ENCODE measurements around the gene ARSB.

Gene ARSB

DNA sequence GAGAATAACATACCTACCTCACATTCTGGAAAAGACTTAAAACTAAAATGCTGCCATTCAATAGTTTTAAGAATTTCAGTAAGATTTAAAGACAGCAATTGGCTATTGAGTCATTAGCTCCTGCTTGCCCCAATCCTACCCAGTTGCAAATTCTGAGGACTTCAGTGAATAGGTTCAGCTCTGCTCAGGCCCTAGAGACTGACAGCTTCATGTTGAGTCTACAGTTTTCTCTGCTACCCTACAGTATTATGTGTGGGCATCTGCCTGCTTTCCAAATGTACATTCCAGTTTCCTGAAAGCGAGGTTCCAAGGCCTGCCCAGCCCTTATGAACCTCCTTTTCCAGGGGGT is 61.5 kb downstream of the ARSB start:
- no peak for DNase-seq
- TF ChIP-seq, protein P1, sequence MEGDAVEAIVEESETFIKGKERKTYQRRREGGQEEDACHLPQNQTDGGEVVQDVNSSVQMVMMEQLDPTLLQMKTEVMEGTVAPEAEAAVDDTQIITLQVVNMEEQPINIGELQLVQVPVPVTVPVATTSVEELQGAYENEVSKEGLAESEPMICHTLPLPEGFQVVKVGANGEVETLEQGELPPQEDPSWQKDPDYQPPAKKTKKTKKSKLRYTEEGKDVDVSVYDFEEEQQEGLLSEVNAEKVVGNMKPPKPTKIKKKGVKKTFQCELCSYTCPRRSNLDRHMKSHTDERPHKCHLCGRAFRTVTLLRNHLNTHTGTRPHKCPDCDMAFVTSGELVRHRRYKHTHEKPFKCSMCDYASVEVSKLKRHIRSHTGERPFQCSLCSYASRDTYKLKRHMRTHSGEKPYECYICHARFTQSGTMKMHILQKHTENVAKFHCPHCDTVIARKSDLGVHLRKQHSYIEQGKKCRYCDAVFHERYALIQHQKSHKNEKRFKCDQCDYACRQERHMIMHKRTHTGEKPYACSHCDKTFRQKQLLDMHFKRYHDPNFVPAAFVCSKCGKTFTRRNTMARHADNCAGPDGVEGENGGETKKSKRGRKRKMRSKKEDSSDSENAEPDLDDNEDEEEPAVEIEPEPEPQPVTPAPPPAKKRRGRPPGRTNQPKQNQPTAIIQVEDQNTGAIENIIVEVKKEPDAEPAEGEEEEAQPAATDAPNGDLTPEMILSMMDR (IDR thresholded peaks at IDR 0.05; ENCODE audit: low read depth, low read length), result no peak
- H3K9me3 ChIP-seq (ENCODE audit: severe bottlenecking), result no peaks in the 10 kb centered on the region
- H3K36me3 ChIP-seq, result no peaks in the 10 kb centered on the region
- H3K27me3 ChIP-seq (ENCODE audit: insufficient read depth, low read depth, severe bottlenecking), result no peaks in the 10 kb centered on the region
- H3K27ac ChIP-seq, result no peak overlapping the region
- no peak overlapping the region for H3K4me3 ChIP-seq (ENCODE audit: low read depth, low read length)

DNA sequence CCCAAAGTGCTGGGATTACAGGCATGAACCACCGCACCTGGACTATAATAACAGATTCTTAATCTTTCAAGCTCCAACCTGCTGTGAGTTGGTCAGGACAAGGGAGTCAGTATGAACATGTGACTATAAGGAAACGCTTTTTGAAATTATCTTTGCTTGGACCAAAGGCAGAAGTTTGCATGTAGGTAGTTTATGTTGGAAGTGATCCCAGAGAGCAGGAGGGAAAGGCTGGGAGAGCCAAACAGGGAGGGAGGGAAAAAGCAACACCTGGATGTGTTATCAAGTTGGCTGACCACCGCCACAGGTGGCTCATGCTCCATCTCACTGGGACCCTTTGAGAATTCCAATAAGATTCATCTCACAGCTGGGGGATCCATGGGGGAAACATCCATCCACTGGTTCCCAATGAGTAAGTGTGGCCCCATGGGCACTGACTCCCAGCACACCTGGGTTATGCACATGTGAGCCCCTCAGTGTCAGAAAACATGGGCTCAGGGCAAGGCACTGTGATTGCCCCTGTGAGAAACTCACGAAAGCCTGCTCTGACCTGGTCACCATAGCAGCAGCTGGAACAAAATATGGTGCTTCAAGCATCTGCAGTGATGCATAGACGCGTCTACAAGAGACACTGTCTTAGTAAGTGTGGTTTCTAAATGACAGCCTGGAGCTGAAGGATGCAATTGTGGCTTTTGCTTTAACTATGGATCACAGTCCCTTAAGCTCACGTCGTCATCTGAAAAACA is 62.1 kb downstream of the ARSB start:
- H3K9me3 ChIP-seq (ENCODE audit: severe bottlenecking), result no peaks in the 10 kb centered on the region
- no peak for DNase-seq
- no peaks in the 10 kb centered on the region for H3K27me3 ChIP-seq (ENCODE audit: insufficient read depth, low read depth, severe bottlenecking)
- no peak overlapping the region for H3K4me3 ChIP-seq (ENCODE audit: low read depth, low read length)
- H3K36me3 ChIP-seq, result no peaks in the 10 kb centered on the region
- H3K27ac ChIP-seq, result no peak overlapping the region
- TF ChIP-seq, protein P1 (IDR thresholded peaks at IDR 0.05; ENCODE audit: low read depth, low read length), result no peak

DNA sequence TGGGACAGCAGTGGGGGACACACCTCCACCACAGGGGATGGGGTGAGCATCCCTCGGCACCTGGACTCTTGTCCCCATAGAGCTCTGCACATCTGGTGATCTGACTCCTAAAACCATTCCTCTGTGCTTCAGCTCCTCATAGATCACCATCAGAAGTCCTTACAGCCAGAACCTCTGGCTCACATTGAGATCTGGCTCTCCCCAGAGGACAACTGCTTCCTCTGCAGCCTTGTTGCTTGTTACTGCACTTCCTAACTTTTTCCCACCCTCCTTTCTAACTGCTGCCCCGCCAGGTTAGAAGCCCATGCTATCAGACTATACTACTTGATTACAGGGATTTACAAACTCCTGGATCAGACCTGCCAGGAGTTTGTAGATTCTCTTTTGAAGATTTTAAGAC is 64.5 kb downstream of the ARSB start:
- Histone ChIP-seq H3K4me3 (ENCODE audit: low read depth, low read length) (no peak overlapping the region), H3K27ac (no peak overlapping the region), H3K36me3 (no peaks in the 10 kb centered on the region), H3K27me3 (ENCODE audit: insufficient read depth, low read depth, severe bottlenecking) (no peaks in the 10 kb centered on the region), H3K9me3 (ENCODE audit: severe bottlenecking) (no peaks in the 10 kb centered on the region)
- no peak for DNase-seq
- TF ChIP-seq, protein P1 (IDR thresholded peaks at IDR 0.05; ENCODE audit: low read depth, low read length), result peak; percentile 30; the same call in 1 of the 2 replicates

DNA sequence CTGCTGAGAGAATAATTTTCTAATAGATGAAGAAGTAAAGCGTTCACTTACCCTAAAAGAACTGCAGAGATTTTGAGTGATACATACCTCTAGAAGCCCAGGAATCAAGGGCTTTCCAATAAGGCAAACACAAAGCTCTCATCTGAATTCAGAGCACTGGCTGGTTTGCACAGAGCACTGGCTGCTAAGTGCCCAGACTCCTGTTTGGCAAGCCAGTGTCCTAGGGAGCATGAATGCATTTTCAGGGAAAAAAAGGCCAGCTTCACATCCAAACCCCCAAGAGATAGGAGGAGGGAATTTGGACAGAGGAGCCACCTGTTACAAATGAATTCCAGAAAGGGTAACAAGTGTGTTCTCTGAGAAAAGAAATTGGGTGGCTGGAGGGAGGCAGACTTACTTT is 65.3 kb downstream of the ARSB start:
- TF ChIP-seq, protein P1 (IDR thresholded peaks at IDR 0.05; ENCODE audit: low read depth, low read length), result no peak
- H3K36me3 ChIP-seq, result no peaks in the 10 kb centered on the region
- H3K27me3 ChIP-seq (ENCODE audit: insufficient read depth, low read depth, severe bottlenecking), result no peaks in the 10 kb centered on the region
- H3K9me3 ChIP-seq (ENCODE audit: severe bottlenecking), result no peaks in the 10 kb centered on the region
- no peak for DNase-seq
- no peak overlapping the region for H3K27ac ChIP-seq
- no peak overlapping the region for H3K4me3 ChIP-seq (ENCODE audit: low read depth, low read length)

DNA sequence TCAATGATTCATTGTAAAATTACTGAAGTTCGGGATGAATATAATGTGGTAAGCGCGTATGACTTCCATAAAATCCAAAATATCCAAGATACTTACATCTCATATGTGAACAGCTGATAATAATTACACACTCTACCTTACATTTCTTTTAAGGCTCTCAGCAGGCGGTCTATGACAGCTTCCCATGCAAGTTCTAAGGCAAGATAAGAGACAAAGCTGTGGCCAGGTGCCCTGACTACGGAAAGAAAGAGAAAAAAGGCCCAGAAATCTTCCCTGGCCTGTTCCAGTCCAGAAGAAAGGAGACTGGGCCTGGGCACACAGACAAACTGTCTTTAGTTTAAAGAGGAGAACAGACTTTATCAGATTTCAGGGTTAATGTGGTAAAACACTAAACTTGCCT is 69.1 kb downstream of the ARSB start:
- TF ChIP-seq, protein P1 (IDR thresholded peaks at IDR 0.05; ENCODE audit: low read depth, low read length), result no peak
- H3K27ac ChIP-seq, result no peak overlapping the region
- H3K27me3 ChIP-seq (ENCODE audit: insufficient read depth, low read depth, severe bottlenecking), result no peaks in the 10 kb centered on the region
- H3K36me3 ChIP-seq, result no peaks in the 10 kb centered on the region
- no peak for DNase-seq
- no peaks in the 10 kb centered on the region for H3K9me3 ChIP-seq (ENCODE audit: severe bottlenecking)
- no peak overlapping the region for H3K4me3 ChIP-seq (ENCODE audit: low read depth, low read length)

DNA sequence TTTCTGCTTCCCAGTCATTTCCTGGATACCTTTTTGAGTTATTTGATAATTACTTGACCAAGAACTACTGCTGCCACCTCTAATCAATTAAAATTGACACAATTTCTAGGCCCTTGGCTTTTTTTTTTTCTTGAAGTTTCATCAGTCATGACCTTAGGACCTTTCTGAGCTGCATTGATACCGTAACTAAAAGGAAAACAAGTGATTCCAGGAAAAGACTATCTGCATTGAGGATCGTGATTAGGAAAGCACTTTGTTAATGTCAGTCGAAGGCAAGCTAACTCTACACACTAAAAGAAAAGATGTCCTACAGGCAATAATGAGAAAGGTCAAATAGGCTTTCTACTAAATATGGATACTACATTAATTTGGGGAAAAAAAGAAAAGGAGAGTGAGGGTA is 69.9 kb downstream of the ARSB start:
- Histone ChIP-seq H3K36me3 (no peaks in the 10 kb centered on the region), H3K9me3 (ENCODE audit: severe bottlenecking) (no peaks in the 10 kb centered on the region), H3K27ac (no peak overlapping the region), H3K4me3 (ENCODE audit: low read depth, low read length) (no peak overlapping the region), H3K27me3 (ENCODE audit: insufficient read depth, low read depth, severe bottlenecking) (no peaks in the 10 kb centered on the region)
- DNase-seq, result no peak
- TF ChIP-seq, protein P1 (IDR thresholded peaks at IDR 0.05; ENCODE audit: low read depth, low read length), result no peak

Data from WERI-Rb-1 (cell line).